ENCODE results near the gene ABCG8.

ABCG8 gene

GRCh38 chr2:43838560-43839267, at the start of gene ABCG8, which contains the start of gene ABCG5:
Gene ABCG8 (plus strand): TSS chr2:43838971. CDS start chr2:43839054, 83 bp downstream.
Gene ABCG5 (minus strand): TSS chr2:43838839. CDS start chr2:43838679, 160 bp downstream.
- no peak for ATAC-seq
- TF ChIP-seq BACH2 (CRISPR knock-in tag; IDR thresholded peaks at IDR 0.05; ENCODE audit: borderline replicate concordance) (no peak), ZFP3 (CRISPR knock-in tag; IDR thresholded peaks at IDR 0.05) (no peak), ZFP30 (CRISPR knock-in tag; IDR thresholded peaks at IDR 0.05) (no peak)
- TF ChIP-seq, protein P1, sequence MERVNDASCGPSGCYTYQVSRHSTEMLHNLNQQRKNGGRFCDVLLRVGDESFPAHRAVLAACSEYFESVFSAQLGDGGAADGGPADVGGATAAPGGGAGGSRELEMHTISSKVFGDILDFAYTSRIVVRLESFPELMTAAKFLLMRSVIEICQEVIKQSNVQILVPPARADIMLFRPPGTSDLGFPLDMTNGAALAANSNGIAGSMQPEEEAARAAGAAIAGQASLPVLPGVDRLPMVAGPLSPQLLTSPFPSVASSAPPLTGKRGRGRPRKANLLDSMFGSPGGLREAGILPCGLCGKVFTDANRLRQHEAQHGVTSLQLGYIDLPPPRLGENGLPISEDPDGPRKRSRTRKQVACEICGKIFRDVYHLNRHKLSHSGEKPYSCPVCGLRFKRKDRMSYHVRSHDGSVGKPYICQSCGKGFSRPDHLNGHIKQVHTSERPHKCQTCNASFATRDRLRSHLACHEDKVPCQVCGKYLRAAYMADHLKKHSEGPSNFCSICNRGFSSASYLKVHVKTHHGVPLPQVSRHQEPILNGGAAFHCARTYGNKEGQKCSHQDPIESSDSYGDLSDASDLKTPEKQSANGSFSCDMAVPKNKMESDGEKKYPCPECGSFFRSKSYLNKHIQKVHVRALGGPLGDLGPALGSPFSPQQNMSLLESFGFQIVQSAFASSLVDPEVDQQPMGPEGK (CRISPR knock-in tag; IDR thresholded peaks at IDR 0.05; ENCODE audit: borderline replicate concordance): no peak

- TF ChIP-seq CREB5 (CRISPR knock-in tag; IDR thresholded peaks at IDR 0.05; ENCODE audit: low read depth): no peak
- TF ChIP-seq ISL1 (CRISPR knock-in tag; IDR thresholded peaks at IDR 0.05): no peak
- TF ChIP-seq ZNF565 (CRISPR knock-in tag; conservative IDR thresholded peaks at IDR 0.05; ENCODE audit: low read depth): no peak
- TF ChIP-seq ARNTL (CRISPR knock-in tag; IDR thresholded peaks at IDR 0.05; ENCODE audit: borderline replicate concordance, low read depth): no peak
- TF ChIP-seq ZFP3 (CRISPR knock-in tag; IDR thresholded peaks at IDR 0.05): no peak
- TF ChIP-seq BACH2 (CRISPR knock-in tag; IDR thresholded peaks at IDR 0.05; ENCODE audit: borderline replicate concordance): no peak
- no peak for TF ChIP-seq SNAI2 (CRISPR knock-in tag; IDR thresholded peaks at IDR 0.05)
- no peak for TF ChIP-seq PPARA (CRISPR knock-in tag; IDR thresholded peaks at IDR 0.05; ENCODE audit: borderline replicate concordance)
- TF ChIP-seq TCF4 (CRISPR knock-in tag; IDR thresholded peaks at IDR 0.05; ENCODE audit: borderline replicate concordance): no peak
- no peak for ATAC-seq
Measured at GRCh38 chr2:43790147-43790546, 48.6 kb upstream of the ABCG8 start.

DNA sequence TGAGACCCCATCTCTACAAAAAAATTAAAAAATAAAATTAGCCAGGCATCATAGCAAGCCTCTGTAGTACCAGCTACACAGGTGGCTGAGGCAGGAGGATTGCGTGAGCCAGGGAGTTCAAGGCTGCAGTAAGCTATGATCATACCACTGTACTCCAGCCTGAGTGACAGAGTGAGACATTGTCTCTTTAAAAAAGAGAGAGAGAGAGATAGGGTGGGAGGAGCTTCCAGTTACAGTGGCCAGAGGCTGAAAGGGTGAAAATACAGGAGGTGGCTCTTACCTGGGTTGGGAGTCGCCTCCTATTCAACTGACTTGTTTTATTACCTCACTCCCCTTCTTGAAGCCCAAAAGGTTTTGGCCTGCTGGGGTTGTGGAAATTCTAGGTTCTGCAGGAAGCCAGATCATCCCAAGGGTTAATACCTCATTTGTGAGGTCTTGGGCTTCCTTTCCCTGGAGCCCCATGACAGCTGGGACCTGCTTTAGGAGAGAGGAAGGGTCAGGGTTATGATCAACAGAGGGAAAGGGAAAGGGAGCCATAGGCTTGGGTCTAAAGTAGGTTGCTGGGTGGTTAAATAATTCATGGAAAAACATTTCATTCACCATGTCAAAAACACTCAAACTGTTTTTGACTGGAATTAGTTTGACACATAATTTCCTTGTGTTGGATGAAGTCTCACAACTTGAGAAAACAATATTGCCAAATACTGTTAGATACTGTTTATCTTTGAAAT, 47.6 kb upstream of the ABCG8 start:
- no peak for ATAC-seq
- no peak for TF ChIP-seq ESRRG (CRISPR knock-in tag; IDR thresholded peaks at IDR 0.05)
- no peak for TF ChIP-seq ZC3H10 (CRISPR knock-in tag; IDR thresholded peaks at IDR 0.05)
- TF ChIP-seq ARNTL (CRISPR knock-in tag; IDR thresholded peaks at IDR 0.05; ENCODE audit: borderline replicate concordance, low read depth): no peak
- TF ChIP-seq, protein P1 (CRISPR knock-in tag; IDR thresholded peaks at IDR 0.05; ENCODE audit: borderline replicate concordance): no peak
- no peak for TF ChIP-seq PPARA (CRISPR knock-in tag; IDR thresholded peaks at IDR 0.05; ENCODE audit: borderline replicate concordance)
- TF ChIP-seq, protein P2, sequence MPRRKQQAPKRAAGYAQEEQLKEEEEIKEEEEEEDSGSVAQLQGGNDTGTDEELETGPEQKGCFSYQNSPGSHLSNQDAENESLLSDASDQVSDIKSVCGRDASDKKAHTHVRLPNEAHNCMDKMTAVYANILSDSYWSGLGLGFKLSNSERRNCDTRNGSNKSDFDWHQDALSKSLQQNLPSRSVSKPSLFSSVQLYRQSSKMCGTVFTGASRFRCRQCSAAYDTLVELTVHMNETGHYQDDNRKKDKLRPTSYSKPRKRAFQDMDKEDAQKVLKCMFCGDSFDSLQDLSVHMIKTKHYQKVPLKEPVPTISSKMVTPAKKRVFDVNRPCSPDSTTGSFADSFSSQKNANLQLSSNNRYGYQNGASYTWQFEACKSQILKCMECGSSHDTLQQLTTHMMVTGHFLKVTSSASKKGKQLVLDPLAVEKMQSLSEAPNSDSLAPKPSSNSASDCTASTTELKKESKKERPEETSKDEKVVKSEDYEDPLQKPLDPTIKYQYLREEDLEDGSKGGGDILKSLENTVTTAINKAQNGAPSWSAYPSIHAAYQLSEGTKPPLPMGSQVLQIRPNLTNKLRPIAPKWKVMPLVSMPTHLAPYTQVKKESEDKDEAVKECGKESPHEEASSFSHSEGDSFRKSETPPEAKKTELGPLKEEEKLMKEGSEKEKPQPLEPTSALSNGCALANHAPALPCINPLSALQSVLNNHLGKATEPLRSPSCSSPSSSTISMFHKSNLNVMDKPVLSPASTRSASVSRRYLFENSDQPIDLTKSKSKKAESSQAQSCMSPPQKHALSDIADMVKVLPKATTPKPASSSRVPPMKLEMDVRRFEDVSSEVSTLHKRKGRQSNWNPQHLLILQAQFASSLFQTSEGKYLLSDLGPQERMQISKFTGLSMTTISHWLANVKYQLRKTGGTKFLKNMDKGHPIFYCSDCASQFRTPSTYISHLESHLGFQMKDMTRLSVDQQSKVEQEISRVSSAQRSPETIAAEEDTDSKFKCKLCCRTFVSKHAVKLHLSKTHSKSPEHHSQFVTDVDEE (CRISPR knock-in tag; IDR thresholded peaks at IDR 0.05): no peak
- no peak for TF ChIP-seq ZFP3 (CRISPR knock-in tag; IDR thresholded peaks at IDR 0.05)
- TF ChIP-seq BACH2 (CRISPR knock-in tag; IDR thresholded peaks at IDR 0.05; ENCODE audit: borderline replicate concordance): no peak
- TF ChIP-seq OSR1 (CRISPR knock-in tag; IDR thresholded peaks at IDR 0.05): no peak
- TF ChIP-seq ZFP30 (CRISPR knock-in tag; IDR thresholded peaks at IDR 0.05): no peak
- TF ChIP-seq CSDC2 (CRISPR knock-in tag; IDR thresholded peaks at IDR 0.05): no peak
- no peak for TF ChIP-seq ZNF70 (CRISPR knock-in tag; IDR thresholded peaks at IDR 0.05)
- TF ChIP-seq ZNF565 (CRISPR knock-in tag; conservative IDR thresholded peaks at IDR 0.05; ENCODE audit: low read depth): no peak
- no peak for TF ChIP-seq RARB (CRISPR knock-in tag; IDR thresholded peaks at IDR 0.05)
